H1 (cell line): Measurements from ENCODE around the gene ADGRL2. TPM values are rescaled to one million over a fixed set of nuclear protein-coding genes. Genes with fewer than 3 reads are reported as not detected.

ENCODE experiments used
- CTCF ChIA-PET: fragments of 300-600 bp; sonication (Branson Sonifier 250); formaldehyde crosslinking; loops from one replicate; lab custom pipeline; 2021; ENCODE audit not compliant: partially characterized antibody; lab: Charles Lee
- POLR2A ChIA-PET: fragments of 300-600 bp; sonication (Branson Sonifier 250); formaldehyde crosslinking; loops from one replicate; lab custom pipeline; 2021; ENCODE audit warnings: inconsistent platforms; ENCODE audit not compliant: partially characterized antibody; lab: Charles Lee
- DNase-seq, 2 experiments: peaks; one replicate each; pipeline versions ENCODE4 v3.0.0 to v3.0.0-alpha.2; 2010 to 2022; ENCODE audit warnings: low spot score in 2 of 2, low read depth in 1 of 2, mixed read lengths in 1 of 2
- FAIRE-seq: peaks from 2 replicates; lab custom pipeline; 2011; peaks lifted over from hg19 to GRCh38; lab: Jason Lieb, UNC
- H2AFZ ChIP-seq: 2 replicates; pipeline ENCODE4 v1.8.1; 2012; ENCODE audit warnings: low read length, inconsistent platforms
- H2AK5ac ChIP-seq: 2 replicates; pipeline ENCODE4 v1.6.1; 2013; ENCODE audit warnings: low read depth, low read length
- H2BK120ac ChIP-seq: replicated peaks from 2 replicates; pipeline ENCODE3; 2013; ENCODE audit warnings: low read depth, low read length, inconsistent platforms
- H2BK12ac ChIP-seq: 2 replicates; pipeline ENCODE4 v1.6.1; 2013; ENCODE audit warnings: low read depth, low read length
- H2BK15ac ChIP-seq: 2 replicates; pipeline ENCODE4 v1.6.1; 2013; ENCODE audit warnings: low read length
- H2BK20ac ChIP-seq: 2 replicates; pipeline ENCODE4 v1.6.1; 2013; ENCODE audit warnings: low read length
- H2BK5ac ChIP-seq: 2 replicates; pipeline ENCODE4 v1.6.1; 2013; ENCODE audit warnings: low read depth, low read length
- H3K14ac ChIP-seq: 2 replicates; pipeline ENCODE4 v1.6.1; 2013; ENCODE audit warnings: inconsistent platforms; ENCODE audit not compliant: insufficient read length
- H3K18ac ChIP-seq: 2 replicates; pipeline ENCODE4 v1.6.1; 2013; ENCODE audit warnings: low read length; ENCODE audit errors: extremely low read depth
- H3K23ac ChIP-seq: 2 replicates; pipeline ENCODE4 v1.6.1; 2013; ENCODE audit warnings: inconsistent platforms; ENCODE audit not compliant: insufficient read length
- H3K23me2 ChIP-seq: 2 replicates; pipeline ENCODE4 v1.6.1; 2013; ENCODE audit warnings: low read depth, low read length
- H3K27ac ChIP-seq: 2 replicates; pipeline ENCODE4 v1.6.1; 2011; ENCODE audit warnings: low read depth, low read length, inconsistent platforms
- H3K27me3 ChIP-seq, 4 experiments: replicated peaks in 1 of 4; 1 replicate in 1 of 4; 2 replicates in 3 of 4; pipeline versions ENCODE4 v1.6.1 to v1.8.1; 2011 to 2013; ENCODE audit warnings: low read length in 3 of 4, mild to moderate bottlenecking in 3 of 4, inconsistent platforms in 2 of 4, mixed read lengths in 2 of 4, moderate library complexity in 1 of 4; ENCODE audit not compliant: control insufficient read depth in 3 of 4, insufficient read depth in 3 of 4; ENCODE audit errors: extremely low read depth in 1 of 4
- H3K36me3 ChIP-seq, 4 experiments: 2 replicates each; pipeline versions ENCODE4 v1.6.1 to v1.8.1; 2011 to 2013; ENCODE audit warnings: mild to moderate bottlenecking in 4 of 4, low read length in 3 of 4, moderate library complexity in 2 of 4, control low read depth in 1 of 4, inconsistent platforms in 1 of 4; ENCODE audit not compliant: insufficient read depth in 4 of 4, control insufficient read depth in 2 of 4
- H3K4ac ChIP-seq: replicated peaks from 2 replicates; pipeline ENCODE3; 2013; ENCODE audit warnings: low read length, low read depth, mixed read lengths, inconsistent platforms; ENCODE audit not compliant: insufficient read length
- H3K4me1 ChIP-seq, 4 experiments: replicated peaks in 1 of 4; 1 replicate in 1 of 4; 2 replicates in 3 of 4; pipeline versions ENCODE4 v1.6.1 to v1.8.1; 2011 to 2013; ENCODE audit warnings: low read length in 3 of 4, inconsistent platforms in 2 of 4, mixed read lengths in 1 of 4; ENCODE audit not compliant: insufficient read depth in 4 of 4, control insufficient read depth in 3 of 4
- H3K4me2 ChIP-seq, 2 experiments: 2 replicates each; pipeline versions ENCODE4 v1.6.1 to v1.8.1; 2011 to 2013; ENCODE audit warnings: low read depth in 2 of 2, low read length in 2 of 2, control low read depth in 1 of 2, inconsistent platforms in 1 of 2, mild to moderate bottlenecking in 1 of 2; ENCODE audit not compliant: insufficient read depth in 1 of 2
- H3K4me3 ChIP-seq, 4 experiments: fragments of 200-600, 300-600 bp in 1 of 4; sonication (generic), shearing (Covaris generic), sonication (Bioruptor Twin) in 1 of 4; 2 replicates each; pipeline versions ENCODE4 v1.5.1 to v1.8.1; 2011 to 2016; ENCODE audit warnings: low read length in 4 of 4, low read depth in 3 of 4, control low read depth in 2 of 4, inconsistent platforms in 2 of 4, mild to moderate bottlenecking in 2 of 4, mixed read lengths in 1 of 4, moderate library complexity in 1 of 4; ENCODE audit not compliant: insufficient read depth in 2 of 4; ENCODE audit errors: extremely low read depth in 1 of 4
- H3K56ac ChIP-seq: replicated peaks from 2 replicates; pipeline ENCODE3; 2013; ENCODE audit warnings: low read depth, mild to moderate bottlenecking, mixed read lengths, low read length, inconsistent platforms; ENCODE audit not compliant: insufficient read length
- H3K79me1 ChIP-seq: 2 replicates; pipeline ENCODE4 v1.6.1; 2013; ENCODE audit warnings: low read depth, low read length, control low read depth
- H3K79me2 ChIP-seq, 2 experiments: 2 replicates each; pipeline versions ENCODE4 v1.6.1 to v1.8.1; 2012 to 2013; ENCODE audit warnings: low read length in 2 of 2, mild to moderate bottlenecking in 2 of 2, inconsistent platforms in 1 of 2; ENCODE audit not compliant: insufficient read depth in 2 of 2, control insufficient read depth in 1 of 2
- H3K9ac ChIP-seq, 4 experiments: replicated peaks in 1 of 4; 1 replicate in 1 of 4; 2 replicates in 3 of 4; pipeline versions ENCODE4 v1.6.1 to v1.8.1; 2011 to 2013; ENCODE audit warnings: low read depth in 3 of 4, low read length in 3 of 4, control low read depth in 2 of 4, mild to moderate bottlenecking in 2 of 4, moderate library complexity in 2 of 4, inconsistent platforms in 1 of 4; ENCODE audit errors: extremely low read depth in 1 of 4
- H3K9me3 ChIP-seq, 2 experiments: 2 replicates each; pipeline versions ENCODE4 v1.6.1 to v1.8.1; 2012 to 2013; ENCODE audit warnings: mild to moderate bottlenecking in 2 of 2, moderate library complexity in 2 of 2, control low read depth in 1 of 2, inconsistent platforms in 1 of 2, low read depth in 1 of 2, low read length in 1 of 2, mixed read lengths in 1 of 2; ENCODE audit not compliant: insufficient read depth in 2 of 2
- H4K20me1 ChIP-seq, 2 experiments: replicated peaks in 1 of 2; 2 replicates each; pipeline versions ENCODE3 to v1.8.1; 2011 to 2013; ENCODE audit warnings: inconsistent platforms in 2 of 2, low read length in 2 of 2, mild to moderate bottlenecking in 1 of 2; ENCODE audit not compliant: insufficient read depth in 2 of 2, control insufficient read depth in 1 of 2
- H4K5ac ChIP-seq: 2 replicates; pipeline ENCODE4 v1.6.1; 2013; ENCODE audit warnings: low read length, low read depth, mixed read lengths, inconsistent platforms; ENCODE audit not compliant: insufficient read length
- H4K8ac ChIP-seq: 2 replicates; pipeline ENCODE4 v1.8.0; 2013; ENCODE audit warnings: mild to moderate bottlenecking, moderate library complexity, low read length, inconsistent platforms; ENCODE audit not compliant: insufficient read depth; ENCODE audit errors: extremely low read depth
- H4K91ac ChIP-seq: replicated peaks from 2 replicates; pipeline ENCODE3; 2013; ENCODE audit warnings: low read length, mixed read lengths, inconsistent platforms; ENCODE audit not compliant: insufficient read length
- BCL11A ChIP-seq, 2 experiments: IDR thresholded peaks; one replicate each; pipeline ENCODE4 v1.6.1; 2011; ENCODE audit warnings: low read depth in 2 of 2, low read length in 2 of 2, mild to moderate bottlenecking in 2 of 2
- FOSL1 ChIP-seq: IDR thresholded peaks from 2 replicates; pipeline ENCODE4 v1.6.1; 2011; ENCODE audit warnings: mild to moderate bottlenecking, low read depth, low read length, moderate library complexity; ENCODE audit not compliant: insufficient read depth
- RBBP5 ChIP-seq: IDR thresholded peaks from 2 replicates; pipeline ENCODE4 v1.7.1; 2012; ENCODE audit warnings: low read depth, mild to moderate bottlenecking, inconsistent platforms, low read length, moderate library complexity, borderline replicate concordance
- SP1 ChIP-seq: IDR thresholded peaks from 2 replicates; pipeline ENCODE4 v1.6.1; 2011; ENCODE audit warnings: low read depth, low read length
- WGBS, 2 experiments: shearing (Covaris generic) in 1 of 2; methylation state at CpG; one replicate each; pipeline versions ENCODE4 v1.1.6 to v1.1.7; 2013 to 2015; ENCODE audit warnings: low lambda C conversion rate in 2 of 2, mixed read lengths in 2 of 2, inconsistent platforms in 1 of 2, low coverage in 1 of 2, missing lambda C conversion rate in 1 of 2; ENCODE audit not compliant: insufficient replicate concordance in 2 of 2, insufficient coverage in 1 of 2, insufficient read length in 1 of 2; ENCODE audit errors: extremely low coverage in 1 of 2, missing lambda C conversion rate in 1 of 2; 5-methylcytosine and 5-hydroxymethylcytosine counted together
- polyA plus RNA-seq, 7 experiments: library from polyadenylated mRNA; depleted of rRNA in 3 of 7; stranded (reverse) in 5 of 7; unstranded in 2 of 7; fragments of >200 nt in 5 of 7; fragments of 200-250 nt in 2 of 7; gene quantifications; 1 replicate in 5 of 7; 2 replicates in 1 of 7; 4 replicates in 1 of 7; pipeline versions ENCODE4 v1.2.1 to v1.2.3, GENCODE V29; 2011 to 2013; ENCODE audit warnings: missing spikeins in 2 of 7, mixed read lengths in 2 of 7
- total RNA-seq: library from RNA; stranded (reverse); fragmentation: NEBNext Ultra II Directional; extraction: Animal tissue kit (Norgen Biotek cat#: 25700); gene quantifications from 2 replicates; pipeline ENCODE4 v1.2.1, GENCODE V29; 2021
- TF ChIP-seq, protein P1 (sequence below): IDR thresholded peaks from 2 replicates; pipeline ENCODE4 v1.6.1; 2012; ENCODE audit warnings: inconsistent platforms

ADGRL2 gene
- total and polyA plus RNA-seq, 2 of the 8 experiments (the other 6 are each of a cell fraction or from before 2014, with no cell fraction given), result 113 to 124 TPM

DNA sequence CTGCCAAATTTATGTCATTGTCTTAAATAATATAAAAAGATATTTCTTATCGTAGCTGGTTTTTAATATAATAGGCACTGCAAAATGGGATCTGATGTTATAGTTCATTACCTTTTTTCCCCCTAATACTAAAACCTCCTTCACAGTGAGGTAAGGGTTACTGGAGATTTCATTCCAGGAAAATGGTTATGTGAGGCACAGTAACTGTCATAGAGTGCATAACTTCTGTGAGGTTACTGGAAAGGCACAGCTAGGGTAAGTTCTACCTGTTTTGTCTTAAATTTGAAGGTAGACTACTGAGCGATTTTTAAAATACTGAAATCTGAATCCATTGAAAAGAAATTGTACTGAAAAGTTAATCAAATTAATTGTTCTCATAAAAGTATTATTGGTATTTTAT is 13.0 kb downstream of the ADGRL2 start:
- Histone ChIP-seq H2AFZ (no peak overlapping the region), H3K4me1 (peaks cover 3 to 10% (median 5%) of the 10 kb centered on the region in 4 experiments; a peak in 6 of 7 replicates), H2BK12ac (no peak overlapping the region), H3K14ac (no peak overlapping the region), H4K91ac (no peak overlapping the region), H4K8ac (no peak overlapping the region), H3K27me3 (no peaks in the 10 kb centered on the region), H3K23ac (no peak overlapping the region), H2AK5ac (no peak overlapping the region), H3K23me2 (no peaks in the 10 kb centered on the region), H4K20me1 (peaks cover 10 to 14% of the 10 kb centered on the region in 2 experiments), H2BK5ac (no peak overlapping the region), H2BK120ac (no peak overlapping the region), H3K79me1 (no peaks in the 10 kb centered on the region), H3K9ac (no peak overlapping the region), H3K4me3 (no peak overlapping the region), H3K18ac (no peak overlapping the region), H3K56ac (no peak overlapping the region), H4K5ac (peak overlapping the region; percentile 59), H3K4ac (no peak overlapping the region), H3K36me3 (no peaks in the 10 kb centered on the region; a peak in 1 of 8 replicates), H3K27ac (no peak overlapping the region), H3K9me3 (no peaks in the 10 kb centered on the region), H3K4me2 (no peak overlapping the region), H2BK15ac (no peak overlapping the region), H2BK20ac (no peak overlapping the region), H3K79me2 (peaks cover 18 to 100% of the 10 kb centered on the region in 2 experiments; a peak in 3 of 4 replicates)
- ChIA-PET CTCF (interaction anchor here (1.9 kb wide), 1 partner anchor 13 kb away, joined by 4 read pairs; the partner anchor contains the start of gene ADGRL2), POLR2A (no interaction called here)
- TF ChIP-seq SP1, result no peak
- TF ChIP-seq FOSL1, result no peak
- no peak for TF ChIP-seq RBBP5
- no peak for TF ChIP-seq BCL11A (IDR thresholded peaks at IDR 0.05; ENCODE audit: low read depth in 2 of 2, low read length in 2 of 2)
- TF ChIP-seq, protein P1, sequence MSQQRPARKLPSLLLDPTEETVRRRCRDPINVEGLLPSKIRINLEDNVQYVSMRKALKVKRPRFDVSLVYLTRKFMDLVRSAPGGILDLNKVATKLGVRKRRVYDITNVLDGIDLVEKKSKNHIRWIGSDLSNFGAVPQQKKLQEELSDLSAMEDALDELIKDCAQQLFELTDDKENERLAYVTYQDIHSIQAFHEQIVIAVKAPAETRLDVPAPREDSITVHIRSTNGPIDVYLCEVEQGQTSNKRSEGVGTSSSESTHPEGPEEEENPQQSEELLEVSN, result no peak
- FAIRE-seq (no peak), DNase-seq (no peak)
- 94% methylated on average over 2 of the region's 2 CpGs; no CpG with 5 or more reads in 1 of the 2 experiments for WGBS, 2 experiments
